Right atrium auricular region (tissue), 2 donors: Measurements from ENCODE around the gene RAB31. TPM values are rescaled to one million over a fixed set of nuclear protein-coding genes. Genes with fewer than 3 reads are reported as not detected.

Source experiments
- DNase-seq: peaks from one replicate; pipeline ENCODE4 v3.0.0-alpha.2; 2019; ENCODE audit warnings: low spot score
- H3K27ac ChIP-seq, 2 donors: fragments of 200-600 bp; sonication (generic); 1 replicate in 1 of 2; 2 replicates in 1 of 2; pipeline ENCODE4 v1.5.1; 2016 to 2019
- H3K27me3 ChIP-seq, 2 donors: fragments of 200-600 bp; sonication (generic); one replicate each; pipeline versions ENCODE4 v1.5.1 to v1.6.0; 2017 to 2019
- H3K36me3 ChIP-seq: fragments of 200-600 bp; sonication (generic); one replicate; pipeline ENCODE4 v1.5.1; 2016
- H3K4me1 ChIP-seq, 2 donors: fragments of 200-600 bp; sonication (generic); one replicate each; pipeline versions ENCODE4 v1.5.1 to v1.6.0; 2017 to 2019
- H3K4me3 ChIP-seq, 2 donors: fragments of 200-600 bp; sonication (generic); 1 replicate in 1 of 2; 2 replicates in 1 of 2; pipeline ENCODE4 v1.5.1; 2017 to 2019; ENCODE audit warnings: mild to moderate bottlenecking in 1 of 2, moderate library complexity in 1 of 2
- H3K9me3 ChIP-seq, 2 donors: fragments of 200-600 bp; sonication (generic); one replicate each; pipeline ENCODE4 v1.5.1; 2019
- CTCF ChIP-seq, 2 donors: fragments of 200-600 bp; sonication (generic); IDR thresholded peaks; one replicate each; pipeline ENCODE4 v1.5.1; 2019; ENCODE audit warnings: antibody characterized with exemption in 2 of 2
- total RNA-seq, 2 donors: library from RNA; depleted of rRNA; stranded (reverse); fragments of >200 nt; gene quantifications; one replicate each; pipeline ENCODE4 v1.1.0, GENCODE V29; 2016

RAB31 gene
- total RNA-seq, 2 donors from 2014 or later = 9.9 to 29.2 TPM

- H3K27ac ChIP-seq = no peak overlapping the region
- TF ChIP-seq CTCF (IDR thresholded peaks at IDR 0.05) = no peak
- H3K36me3 ChIP-seq = no peaks in the 10 kb centered on the region
These were observed 176.5 kb downstream of the RAB31 start for GRCh38 chr18:9884532-9885140.

GRCh38 chr18:9885170-9886004, 177.3 kb downstream of the RAB31 start, which contains the start of gene TXNDC2:
Gene TXNDC2 (plus strand): TSS chr18:9885973. CDS start chr18:9886681, 708 bp downstream.
- H3K27ac ChIP-seq = no peak within 1 kb of the TSS

More at GRCh38 chr18:9884532-9885140, 176.5 kb downstream of the RAB31 start:
- H3K4me1 ChIP-seq = no peaks in the 10 kb centered on the region
- H3K4me3 ChIP-seq = no peak overlapping the region
- no peaks in the 10 kb centered on the region for H3K27me3 ChIP-seq
- H3K9me3 ChIP-seq = no peaks in the 10 kb centered on the region
- no peak for DNase-seq

GRCh38 chr18:9886005-9886348, 177.9 kb downstream of the RAB31 start:
- Histone ChIP-seq H3K4me1 (no peaks in the 10 kb centered on the region), H3K27me3 (no peaks in the 10 kb centered on the region), H3K4me3 (no peak overlapping the region), H3K9me3 (no peaks in the 10 kb centered on the region), H3K36me3 (no peaks in the 10 kb centered on the region), H3K27ac (no peak overlapping the region)
- TF ChIP-seq CTCF (IDR thresholded peaks at IDR 0.05) = no peak
- no peak for DNase-seq

More at GRCh38 chr18:9885170-9886004, 177.3 kb downstream of the RAB31 start, which contains the start of gene TXNDC2:
- no peak for TF ChIP-seq CTCF (IDR thresholded peaks at IDR 0.05)
- no peak for DNase-seq
- Histone ChIP-seq H3K36me3 (no peaks in the 10 kb centered on the region), H3K27me3 (no peaks in the 10 kb centered on the region), H3K9me3 (no peaks in the 10 kb centered on the region), H3K4me1 (no peaks in the 10 kb centered on the region), H3K4me3 (no peak within 1 kb of the TSS)

- H3K27ac ChIP-seq = no peak overlapping the region
- no peaks in the 10 kb centered on the region for H3K4me1 ChIP-seq
- H3K27me3 ChIP-seq = no peaks in the 10 kb centered on the region
- no peaks in the 10 kb centered on the region for H3K36me3 ChIP-seq
- no peak overlapping the region for H3K4me3 ChIP-seq
- H3K9me3 ChIP-seq = no peaks in the 10 kb centered on the region
- no peak for TF ChIP-seq CTCF (IDR thresholded peaks at IDR 0.05)
- DNase-seq = no peak
These were observed 179.9 kb downstream of the RAB31 start for GRCh38 chr18:9887992-9888391.

- TF ChIP-seq CTCF (IDR thresholded peaks at IDR 0.05) = no peak
- Histone ChIP-seq H3K4me3 (no peak overlapping the region), H3K27me3 (no peaks in the 10 kb centered on the region), H3K27ac (peak overlapping the region in 1 of 2 donors; percentile 3), H3K36me3 (no peaks in the 10 kb centered on the region), H3K9me3 (no peaks in the 10 kb centered on the region), H3K4me1 (no peaks in the 10 kb centered on the region)
- no peak for DNase-seq
These were observed 182.1 kb downstream of the RAB31 start for GRCh38 chr18:9890196-9890595.
